Heart left ventricle (tissue), 16 donors: ENCODE results near the gene TXNRD3. TPM values are rescaled to one million over a fixed set of nuclear protein-coding genes. Genes with fewer than 3 reads are reported as not detected.

ENCODE experiments used
- ATAC-seq, 4 donors: fragments of 200-7000 bp; cut with Tn5 transposase; one replicate each; pipeline ENCODE4 v1.9.1; 2020 to 2022; ENCODE audit warnings: moderate library complexity in 4 of 4, mild to moderate bottlenecking in 3 of 4, moderate number of reproducible peaks in 1 of 4
- DNase-seq, 5 donors: peaks; one replicate each; pipeline ENCODE4 v3.0.0-alpha.2; 2020
- H3K27ac ChIP-seq, 12 donors: fragments of 200-600 bp; sonication (generic) in 4 of 12; one replicate each; pipeline versions ENCODE4 v1.5.0 to v1.8.0; 2016 to 2022; ENCODE audit warnings: mild to moderate bottlenecking in 2 of 12
- H3K27me3 ChIP-seq, 9 donors: fragments of 200-600 bp; sonication (generic) in 2 of 9; one replicate each; pipeline versions ENCODE4 v1.5.1 to v1.8.0; 2016 to 2022; ENCODE audit warnings: mild to moderate bottlenecking in 3 of 9
- H3K36me3 ChIP-seq, 9 donors: fragments of 200-600 bp; sonication (generic) in 2 of 9; one replicate each; pipeline versions ENCODE4 v1.5.0 to v1.8.0; 2018 to 2022; ENCODE audit warnings: mild to moderate bottlenecking in 2 of 9
- H3K4me1 ChIP-seq, 12 donors: fragments of 200-600 bp; sonication (generic) in 4 of 12; one replicate each; pipeline versions ENCODE4 v1.5.0 to v1.8.0; 2016 to 2022; ENCODE audit warnings: mild to moderate bottlenecking in 3 of 12
- H3K4me3 ChIP-seq, 12 donors: fragments of 200-600 bp; sonication (generic) in 4 of 12; one replicate each; pipeline versions ENCODE4 v1.5.0 to v1.8.0; 2017 to 2022; ENCODE audit warnings: mild to moderate bottlenecking in 9 of 12, moderate library complexity in 4 of 12
- H3K9me3 ChIP-seq, 12 donors: fragments of 200-600 bp; sonication (generic) in 4 of 12; one replicate each; pipeline versions ENCODE4 v1.5.0 to v1.8.0; 2016 to 2022; ENCODE audit warnings: mild to moderate bottlenecking in 1 of 12
- POLR2A ChIP-seq, 2 donors: fragments of 450-650 bp; IDR thresholded peaks; one replicate each; pipeline ENCODE4 v1.6.1; 2017; ENCODE audit warnings: antibody characterized with exemption in 2 of 2, mild to moderate bottlenecking in 2 of 2, moderate library complexity in 2 of 2
- WGBS, 4 donors: extraction: QIAGEN DNeasy Blood & Tissue Kit in 2 of 4; methylation state at CpG; one replicate each; pipeline versions ENCODE4 v1.1.5 to v1.1.7; 2013 to 2018; 5-methylcytosine and 5-hydroxymethylcytosine counted together
- intact Hi-C, 10 donors: fragments of 100-400 bp; cut with DNase I; formaldehyde crosslinking; loops; one replicate each; pipeline versions ENCODE4 v1.11.1 to v1.14.2; 2022
- polyA plus RNA-seq, 2 donors: library from polyadenylated mRNA; stranded (reverse); fragments of 200-250 nt; gene quantifications; one replicate each; pipeline ENCODE4 v1.2.3, GENCODE V29; 2013
- total RNA-seq, 9 donors: library from RNA; depleted of rRNA in 2 of 9; stranded (reverse); fragments of >200 nt in 2 of 9; fragmentation: NEBNext Ultra II Directional in 3 of 9; extraction: Animal tissue kit (Norgen Biotek cat#: 25700) in 3 of 9; gene quantifications; one replicate each; pipeline versions ENCODE4 v1.1.0 to v1.2.4, GENCODE V29; 2016 to 2023
- TF ChIP-seq, protein P1 (sequence below), 12 donors: fragments of 200-600 bp; sonication (generic) in 4 of 12; IDR thresholded peaks; one replicate each; pipeline versions ENCODE4 v1.5.0 to v1.8.0; 2018 to 2022; ENCODE audit warnings: antibody characterized with exemption in 12 of 12, mild to moderate bottlenecking in 5 of 12
- donor health status: ischemic (EF 13 %, LVEDD 7.1; RV severe dilation, severe dysfunction).
- donor health status: healthy with polysubstance abuse.
- donor health status: DM: no; HTN: yes; CAD: no.
- donor health status: DM: no; HTN: no; CAD: no.
- donor health status: ischemic (EF 25% LVEDD 6.9; RV normal size, moderate dysfunction).
- donor health status: ischemic (EF 25% LVEDD 5.7; RV mildly dilated, moderate dysfunction).
- donor health status: healthy.
- donor health status: DM: yes; HTN: yes; CAD: no.
- donor health status: ischemic (EF 35%, LVEDD 5.7; RV mildly dilated, moderate dysfunction).
- donor health status: nonischemic (EF 11% LVEDD 7.7; RV severe dilation, severe dysfunction).
- donor health status: DM: yes; HTN: yes; CAD: no.
- donor health status: PGD.
- donor health status: ischemic (EF 29% LVEDD 5.4; RV normal size, mild dysfunction).
- donor health status: nonischemic (EF 23%, LVEDD 6.1; RV moderate dilation, normal function).

The TXNRD3 gene
- total and polyA plus RNA-seq, 11 donors = 1.7 to 8.2 (median 5.7) TPM

DNA sequence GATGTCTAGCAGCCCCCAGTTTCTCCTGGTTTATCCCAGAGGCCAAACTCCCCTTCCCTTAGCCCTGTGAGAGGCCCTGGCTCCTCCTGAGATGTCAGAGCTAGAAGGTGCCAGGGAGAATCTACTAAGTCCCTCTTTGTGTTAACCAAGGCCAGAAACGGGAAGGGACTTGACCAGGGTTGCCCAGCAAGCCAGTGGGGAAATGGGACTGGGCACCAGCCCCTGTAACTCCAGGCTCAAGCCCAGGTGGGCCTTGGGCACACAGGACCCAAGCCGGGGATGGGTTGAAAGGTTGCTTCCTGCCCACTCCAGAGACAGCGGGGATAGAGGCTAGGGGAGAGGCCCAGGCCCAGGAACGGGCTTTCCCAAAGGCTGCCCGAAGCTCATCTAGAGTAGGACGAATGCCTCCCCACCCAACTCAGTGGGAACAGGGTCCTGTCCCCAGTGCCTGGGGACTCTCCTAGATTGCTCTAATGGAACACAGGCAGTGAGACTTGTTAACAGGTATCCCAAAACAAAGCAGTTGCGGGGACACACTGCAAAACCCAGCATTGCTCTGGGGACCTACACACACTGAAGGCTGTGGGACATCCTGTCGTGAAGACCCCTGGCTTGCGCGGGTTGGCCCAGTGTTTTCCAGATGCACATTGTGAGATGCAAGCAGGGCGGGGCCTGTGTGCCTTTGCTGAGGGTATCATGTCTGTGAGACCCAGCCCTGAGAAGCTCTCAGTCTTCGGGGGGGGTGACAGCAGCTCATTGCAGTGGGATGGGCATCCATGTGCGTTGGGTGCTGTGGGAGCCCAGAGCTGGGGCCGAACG is 12.9 kb upstream of the TXNRD3 start:
- ATAC-seq = no peak
- 84 to 93% (median 86%) methylated on average over 6 to 15 of the region's 15 CpGs for WGBS, 4 donors

DNA sequence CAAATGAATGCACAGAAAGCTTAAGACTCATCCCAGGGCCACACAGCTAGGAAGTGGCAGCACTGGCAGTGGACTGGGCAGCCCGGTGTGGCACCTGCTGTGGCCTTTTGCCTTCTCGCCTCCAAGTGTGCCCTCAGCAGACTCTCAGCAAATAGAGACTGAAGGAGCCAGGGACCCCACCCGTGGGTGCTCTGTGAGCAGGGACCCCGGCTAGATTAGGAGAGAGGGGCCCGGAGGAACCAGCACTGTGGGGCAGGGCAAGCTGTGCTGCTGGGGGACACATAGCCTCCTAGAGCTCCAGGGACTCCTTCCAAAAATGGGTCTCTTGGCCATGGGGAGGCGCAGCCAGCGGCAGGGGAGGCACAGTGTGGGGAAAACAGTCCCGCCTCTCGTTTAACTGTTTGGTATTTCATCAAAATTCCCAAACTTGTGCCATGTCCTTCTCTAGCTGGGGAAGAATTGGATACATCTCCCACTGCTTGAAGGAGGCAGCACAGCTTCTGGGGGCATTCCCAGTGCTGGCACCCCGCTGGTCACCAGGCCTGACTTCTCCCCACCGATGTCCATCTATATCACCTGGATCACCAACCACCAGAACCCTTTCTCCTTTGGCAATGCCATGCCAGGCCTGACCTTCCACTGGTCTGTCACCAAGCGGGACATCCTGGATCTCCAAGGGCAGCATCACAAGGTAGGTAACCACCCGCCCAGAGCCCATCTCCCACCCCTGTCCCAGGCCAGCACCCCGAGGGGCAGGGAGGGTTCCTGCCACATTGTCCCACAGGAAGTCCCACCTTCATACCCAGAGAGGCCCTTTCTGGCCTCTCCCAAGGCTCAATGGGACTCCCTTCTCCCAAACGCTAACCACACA is 12.0 kb upstream of the TXNRD3 start:
- TF ChIP-seq POLR2A (IDR thresholded peaks at IDR 0.05) = no peak
- TF ChIP-seq, protein P1, sequence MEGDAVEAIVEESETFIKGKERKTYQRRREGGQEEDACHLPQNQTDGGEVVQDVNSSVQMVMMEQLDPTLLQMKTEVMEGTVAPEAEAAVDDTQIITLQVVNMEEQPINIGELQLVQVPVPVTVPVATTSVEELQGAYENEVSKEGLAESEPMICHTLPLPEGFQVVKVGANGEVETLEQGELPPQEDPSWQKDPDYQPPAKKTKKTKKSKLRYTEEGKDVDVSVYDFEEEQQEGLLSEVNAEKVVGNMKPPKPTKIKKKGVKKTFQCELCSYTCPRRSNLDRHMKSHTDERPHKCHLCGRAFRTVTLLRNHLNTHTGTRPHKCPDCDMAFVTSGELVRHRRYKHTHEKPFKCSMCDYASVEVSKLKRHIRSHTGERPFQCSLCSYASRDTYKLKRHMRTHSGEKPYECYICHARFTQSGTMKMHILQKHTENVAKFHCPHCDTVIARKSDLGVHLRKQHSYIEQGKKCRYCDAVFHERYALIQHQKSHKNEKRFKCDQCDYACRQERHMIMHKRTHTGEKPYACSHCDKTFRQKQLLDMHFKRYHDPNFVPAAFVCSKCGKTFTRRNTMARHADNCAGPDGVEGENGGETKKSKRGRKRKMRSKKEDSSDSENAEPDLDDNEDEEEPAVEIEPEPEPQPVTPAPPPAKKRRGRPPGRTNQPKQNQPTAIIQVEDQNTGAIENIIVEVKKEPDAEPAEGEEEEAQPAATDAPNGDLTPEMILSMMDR (IDR thresholded peaks at IDR 0.05) = no peak
- peaks cover 0 to 4% (median 0%) of the 10 kb centered on the region in 12 donors for H3K4me1 ChIP-seq
- ATAC-seq (no peak), DNase-seq (no peak)
- intact Hi-C loops = no loop called here
- H3K27ac ChIP-seq = no peak overlapping the region
- no peak overlapping the region for H3K4me3 ChIP-seq
- 80 to 88% (median 87%) methylated on average over 11 to 15 of the region's 15 CpGs for WGBS, 4 donors
- peaks cover 0 to 5% (median 0%) of the 10 kb centered on the region in 9 donors for H3K27me3 ChIP-seq
- no peaks in the 10 kb centered on the region for H3K9me3 ChIP-seq
- no peaks in the 10 kb centered on the region for H3K36me3 ChIP-seq

More for the DNA sequence above, 12.9 kb upstream of the TXNRD3 start:
- intact Hi-C loops = no loop called here
- Histone ChIP-seq H3K9me3 (no peaks in the 10 kb centered on the region), H3K4me3 (no peak overlapping the region), H3K27ac (no peak overlapping the region), H3K36me3 (no peaks in the 10 kb centered on the region), H3K27me3 (peaks cover 0 to 4% (median 0%) of the 10 kb centered on the region in 9 donors), H3K4me1 (no peaks in the 10 kb centered on the region)
- no peak for DNase-seq
- TF ChIP-seq, protein P1 (IDR thresholded peaks at IDR 0.05) = no peak
- no peak for TF ChIP-seq POLR2A (IDR thresholded peaks at IDR 0.05)

DNA sequence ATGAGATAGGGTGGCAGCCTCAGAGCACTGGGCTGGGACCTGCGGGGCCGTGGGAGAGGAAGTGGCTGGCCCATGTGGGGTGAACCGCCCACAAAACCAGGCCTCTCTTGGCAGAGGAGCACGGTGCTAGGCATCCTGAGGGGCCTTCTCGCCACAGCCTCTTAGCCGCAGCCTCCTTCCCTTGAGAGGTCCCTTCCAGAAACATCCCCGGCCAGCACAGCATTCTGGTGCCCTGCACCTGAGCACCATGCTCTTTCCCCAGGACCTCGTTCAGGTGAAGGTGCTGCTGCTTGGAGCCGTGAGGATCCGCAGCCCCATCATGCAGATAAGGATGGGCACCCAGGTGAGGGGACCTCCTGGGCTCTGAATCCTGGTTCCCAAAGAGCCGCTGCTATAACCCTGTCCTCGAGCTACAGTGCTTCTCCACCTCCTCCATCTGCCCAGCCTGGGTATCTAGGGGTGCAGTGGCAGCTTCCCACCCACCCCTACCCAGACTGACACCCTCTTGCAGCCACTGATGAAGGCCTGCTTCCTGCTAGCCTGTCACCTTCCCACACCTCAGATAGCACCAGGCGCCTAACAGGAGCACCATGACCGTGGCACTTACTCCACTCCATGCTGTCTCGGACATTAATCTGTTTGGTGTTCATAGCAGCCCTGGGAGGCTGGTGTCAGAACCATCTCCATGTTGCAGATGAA is 11.2 kb upstream of the TXNRD3 start:
- intact Hi-C loops = no loop called here
- Histone ChIP-seq H3K4me1 (peaks cover 0 to 6% (median 0%) of the 10 kb centered on the region in 12 donors), H3K27me3 (peaks cover 0 to 12% (median 0%) of the 10 kb centered on the region in 9 donors), H3K9me3 (no peaks in the 10 kb centered on the region), H3K36me3 (no peaks in the 10 kb centered on the region), H3K27ac (no peak overlapping the region), H3K4me3 (no peak overlapping the region)
- ATAC-seq (no peak), DNase-seq (no peak)
- TF ChIP-seq POLR2A (IDR thresholded peaks at IDR 0.05) = no peak
- TF ChIP-seq, protein P1 (IDR thresholded peaks at IDR 0.05) = no peak
- 79 to 89% (median 82%) methylated on average over 12 to 15 of the region's 15 CpGs for WGBS, 4 donors
